ENCODE data around the gene CCDC112. TPM values are rescaled to one million over a fixed set of nuclear protein-coding genes. Genes with fewer than 3 reads are reported as not detected.

CCDC112 gene
- total and polyA plus RNA-seq, 9 of the 15 experiments (the other 6 are each of a cell fraction or from before 2014, with no cell fraction given), result 3.3 to 15.3 (median 7.4) TPM

- TF ChIP-seq TFE3 (CRISPR knock-in tag; IDR thresholded peaks at IDR 0.05) (no peak), FOXA3 (CRISPR knock-in tag; conservative IDR thresholded peaks at IDR 0.05 in 1 of 2, IDR thresholded peaks at IDR 0.05 in 1 of 2) (peak in 1 of 2 experiments; percentile 83; a peak in 2 of 4 replicates), ZNF609 (CRISPR knock-in tag; IDR thresholded peaks at IDR 0.05; ENCODE audit: borderline replicate concordance) (no peak), ZNF12 (CRISPR knock-in tag; IDR thresholded peaks at IDR 0.05) (no peak), NCOA6 (IDR thresholded peaks at IDR 0.05) (no peak), ZNF133 (CRISPR knock-in tag; IDR thresholded peaks at IDR 0.05) (no peak), GTF2F1 (IDR thresholded peaks at IDR 0.05; ENCODE audit: low read depth, low read length) (no peak), RNF219 (CRISPR knock-in tag; IDR thresholded peaks at IDR 0.05) (no peak), ZNF696 (CRISPR knock-in tag; conservative IDR thresholded peaks at IDR 0.05) (no peak), THRAP3 (IDR thresholded peaks at IDR 0.05; ENCODE audit: borderline replicate concordance) (no peak), ARID3B (CRISPR knock-in tag; IDR thresholded peaks at IDR 0.05; ENCODE audit: borderline replicate concordance) (no peak), EWSR1 (IDR thresholded peaks at IDR 0.05; ENCODE audit: borderline replicate concordance, low read depth, partially characterized antibody) (no peak), SMARCC2 (IDR thresholded peaks at IDR 0.05; ENCODE audit: low read depth) (no peak), ZNF217 (CRISPR knock-in tag; IDR thresholded peaks at IDR 0.05) (no peak), GATA2 (CRISPR knock-in tag; IDR thresholded peaks at IDR 0.05) (no peak)
Observed at GRCh38 chr5:115296124-115297022, at the start of gene CCDC112 (continued).

Data from K562 (cell line).